ENCODE data around the gene SLC25A13.

DNA sequence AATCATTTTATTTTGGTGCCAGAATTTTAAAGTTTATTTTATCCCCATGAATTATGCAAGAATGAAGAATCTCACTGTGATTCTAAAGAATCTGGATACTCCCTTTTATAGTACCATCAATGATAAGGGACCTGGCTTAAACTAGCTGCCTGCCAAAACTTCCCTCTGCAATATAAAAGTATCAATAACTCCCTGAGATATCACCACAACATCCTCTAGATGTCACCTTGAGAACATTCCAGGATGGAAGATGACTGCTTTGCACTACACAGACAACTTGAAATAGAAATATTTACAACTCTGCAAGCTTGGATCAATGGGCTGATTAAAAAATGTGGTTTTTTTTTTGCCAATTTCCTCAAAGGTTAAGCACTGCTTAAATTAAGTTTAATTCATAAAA is 142.1 kb downstream of the SLC25A13 start:
- TF ChIP-seq, protein P1, sequence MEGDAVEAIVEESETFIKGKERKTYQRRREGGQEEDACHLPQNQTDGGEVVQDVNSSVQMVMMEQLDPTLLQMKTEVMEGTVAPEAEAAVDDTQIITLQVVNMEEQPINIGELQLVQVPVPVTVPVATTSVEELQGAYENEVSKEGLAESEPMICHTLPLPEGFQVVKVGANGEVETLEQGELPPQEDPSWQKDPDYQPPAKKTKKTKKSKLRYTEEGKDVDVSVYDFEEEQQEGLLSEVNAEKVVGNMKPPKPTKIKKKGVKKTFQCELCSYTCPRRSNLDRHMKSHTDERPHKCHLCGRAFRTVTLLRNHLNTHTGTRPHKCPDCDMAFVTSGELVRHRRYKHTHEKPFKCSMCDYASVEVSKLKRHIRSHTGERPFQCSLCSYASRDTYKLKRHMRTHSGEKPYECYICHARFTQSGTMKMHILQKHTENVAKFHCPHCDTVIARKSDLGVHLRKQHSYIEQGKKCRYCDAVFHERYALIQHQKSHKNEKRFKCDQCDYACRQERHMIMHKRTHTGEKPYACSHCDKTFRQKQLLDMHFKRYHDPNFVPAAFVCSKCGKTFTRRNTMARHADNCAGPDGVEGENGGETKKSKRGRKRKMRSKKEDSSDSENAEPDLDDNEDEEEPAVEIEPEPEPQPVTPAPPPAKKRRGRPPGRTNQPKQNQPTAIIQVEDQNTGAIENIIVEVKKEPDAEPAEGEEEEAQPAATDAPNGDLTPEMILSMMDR (IDR thresholded peaks at IDR 0.05; ENCODE audit: low read depth, low read length): no peak
- TF ChIP-seq POLR2A (IDR thresholded peaks at IDR 0.05; ENCODE audit: extremely low read depth, insufficient read length) (no peak), MYC (IDR thresholded peaks at IDR 0.05; ENCODE audit: low read depth, low read length) (no peak)
- TF ChIP-seq, protein P2, sequence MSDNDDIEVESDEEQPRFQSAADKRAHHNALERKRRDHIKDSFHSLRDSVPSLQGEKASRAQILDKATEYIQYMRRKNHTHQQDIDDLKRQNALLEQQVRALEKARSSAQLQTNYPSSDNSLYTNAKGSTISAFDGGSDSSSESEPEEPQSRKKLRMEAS (IDR thresholded peaks at IDR 0.05; ENCODE audit: low read depth, low read length): no peak
